Nephron (organoid): Measurements from ENCODE around the gene IFNL2.

Source experiments
- H3K27ac Mint-ChIP-seq, 3 experiments: 2 replicates each; pipeline ENCODE4 v1.8.0; 2020; ENCODE audit warnings: mixed read lengths in 3 of 3, mild to moderate bottlenecking in 2 of 3, moderate library complexity in 1 of 3
- H3K27me3 Mint-ChIP-seq: 2 replicates; pipeline ENCODE4 v1.8.0; 2021; ENCODE audit warnings: low read depth, mild to moderate bottlenecking, moderate library complexity, mixed read lengths
- H3K36me3 Mint-ChIP-seq: 2 replicates; pipeline ENCODE4 v1.8.0; 2020; ENCODE audit warnings: low read depth, mixed read lengths
- H3K4me1 Mint-ChIP-seq: 2 replicates; pipeline ENCODE4 v1.8.0; 2020; ENCODE audit warnings: mixed read lengths
- H3K4me3 Mint-ChIP-seq, 3 experiments: 2 replicates each; pipeline ENCODE4 v1.8.0; 2020; ENCODE audit warnings: mild to moderate bottlenecking in 3 of 3, mixed read lengths in 3 of 3, moderate library complexity in 2 of 3
- H3K9me3 Mint-ChIP-seq: 2 replicates; pipeline ENCODE4 v1.8.0; 2020; ENCODE audit warnings: mixed read lengths
- CTCF ChIP-seq, 3 experiments: fragments of 200-600 bp; sonication (generic); IDR thresholded peaks; one replicate each; pipeline ENCODE4 v1.5.0; 2021; ENCODE audit warnings: antibody characterized with exemption in 3 of 3; ENCODE audit not compliant: unreplicated experiment in 3 of 3

Gene IFNL2

GRCh38 chr19:39284032-39284431 is 15.8 kb downstream of the IFNL2 start:
- H3K27ac Mint-ChIP-seq, result no peak overlapping the region
- H3K36me3 Mint-ChIP-seq, result no peaks in the 10 kb centered on the region
- peaks cover 20% of the 10 kb centered on the region for H3K9me3 Mint-ChIP-seq
- no peak overlapping the region for H3K4me3 Mint-ChIP-seq
- no peaks in the 10 kb centered on the region for H3K4me1 Mint-ChIP-seq
- TF ChIP-seq CTCF (IDR thresholded peaks at IDR 0.05; ENCODE audit: unreplicated experiment in 3 of 3), result no peak
- peaks cover 24% of the 10 kb centered on the region for H3K27me3 Mint-ChIP-seq

GRCh38 chr19:39293394-39293793 is 25.2 kb downstream of the IFNL2 start:
- Mint-ChIP-seq H3K36me3 (no peaks in the 10 kb centered on the region), H3K4me3 (no peak overlapping the region), H3K27ac (no peak overlapping the region), H3K4me1 (no peaks in the 10 kb centered on the region), H3K9me3 (peaks cover 5% of the 10 kb centered on the region), H3K27me3 (peaks cover 60% of the 10 kb centered on the region)
- no peak for TF ChIP-seq CTCF (IDR thresholded peaks at IDR 0.05; ENCODE audit: unreplicated experiment in 3 of 3)

GRCh38 chr19:39296055-39296645 is 28.0 kb downstream of the IFNL2 start, which contains the start of gene IFNL1:
Gene IFNL1 (plus strand): TSS chr19:39296407. CDS start chr19:39296422, 15 bp downstream.
- no peak for TF ChIP-seq CTCF (IDR thresholded peaks at IDR 0.05; ENCODE audit: unreplicated experiment in 3 of 3)
- Mint-ChIP-seq H3K36me3 (no peaks in the 10 kb centered on the region), H3K27me3 (peaks cover 49% of the 10 kb centered on the region), H3K4me1 (no peaks in the 10 kb centered on the region), H3K4me3 (no peak within 1 kb of the TSS), H3K27ac (no peak within 1 kb of the TSS), H3K9me3 (no peaks in the 10 kb centered on the region)

- no peaks in the 10 kb centered on the region for H3K4me1 Mint-ChIP-seq
- no peak overlapping the region for H3K27ac Mint-ChIP-seq
- no peak for TF ChIP-seq CTCF (IDR thresholded peaks at IDR 0.05; ENCODE audit: unreplicated experiment in 3 of 3)
- H3K27me3 Mint-ChIP-seq, result peaks cover 41% of the 10 kb centered on the region
- H3K4me3 Mint-ChIP-seq, result no peak overlapping the region
- H3K9me3 Mint-ChIP-seq, result no peaks in the 10 kb centered on the region
- H3K36me3 Mint-ChIP-seq, result no peaks in the 10 kb centered on the region
Measured at GRCh38 chr19:39296906-39297305, 28.7 kb downstream of the IFNL2 start.

- Mint-ChIP-seq H3K36me3 (no peaks in the 10 kb centered on the region), H3K27ac (no peak overlapping the region), H3K4me3 (no peak overlapping the region), H3K9me3 (no peaks in the 10 kb centered on the region), H3K27me3 (peaks cover 38% of the 10 kb centered on the region), H3K4me1 (no peaks in the 10 kb centered on the region)
- TF ChIP-seq CTCF (IDR thresholded peaks at IDR 0.05; ENCODE audit: unreplicated experiment in 3 of 3), result no peak
Measured at GRCh38 chr19:39297931-39298634, 29.9 kb downstream of the IFNL2 start.

GRCh38 chr19:39299404-39299803 is 31.2 kb downstream of the IFNL2 start:
- Mint-ChIP-seq H3K27me3 (peaks cover 40% of the 10 kb centered on the region), H3K4me1 (no peaks in the 10 kb centered on the region), H3K4me3 (no peak overlapping the region), H3K9me3 (no peaks in the 10 kb centered on the region), H3K27ac (no peak overlapping the region), H3K36me3 (no peaks in the 10 kb centered on the region)
- TF ChIP-seq CTCF (IDR thresholded peaks at IDR 0.05; ENCODE audit: unreplicated experiment in 3 of 3), result no peak
